ENCODE measurements around the gene DCAF4L1. TPM values are rescaled to one million over a fixed set of nuclear protein-coding genes. Genes with fewer than 3 reads are reported as not detected.

The DCAF4L1 gene
- total RNA-seq, 4 donors from 2014 or later: 0.21 to 0.56 (median 0.29) TPM; not detected in 1

- no peaks in the 10 kb centered on the region for H3K9me3 ChIP-seq
- H3K36me3 ChIP-seq: no peaks in the 10 kb centered on the region
- H3K27ac ChIP-seq: peak overlapping the region; percentile 80
- H3K4me1 ChIP-seq: peaks cover 24% of the 10 kb centered on the region
- DNase-seq (ENCODE audit: low spot score in 2 of 2): no peak
- 1% methylated on average over 12 of the region's 12 CpGs for WGBS
- TF ChIP-seq EP300 (IDR thresholded peaks at IDR 0.05) (peak; percentile 33), POLR2A (IDR thresholded peaks at IDR 0.05) (no peak)
- no peaks in the 10 kb centered on the region for H3K27me3 ChIP-seq
- peak overlapping the region; percentile 92 for H3K4me3 ChIP-seq
Measured at GRCh38 chr4:41989994-41990364, 8.4 kb downstream of the DCAF4L1 start.

- WGBS: 1% methylated on average over 27 of the region's 64 CpGs
- Histone ChIP-seq H3K4me1 (peaks cover 24% of the 10 kb centered on the region), H3K27me3 (no peaks in the 10 kb centered on the region), H3K36me3 (no peaks in the 10 kb centered on the region), H3K4me3 (peak within 1 kb of the TSS; percentile 92), H3K9me3 (no peaks in the 10 kb centered on the region), H3K27ac (peak within 1 kb of the TSS; percentile 80)
- peak; percentile 97 for DNase-seq (ENCODE audit: low spot score in 2 of 2)
- TF ChIP-seq EP300 (IDR thresholded peaks at IDR 0.05): no peak
- TF ChIP-seq POLR2A (IDR thresholded peaks at IDR 0.05): peak in 1 of 2 donors; percentile 88
- TF ChIP-seq POLR2AphosphoS5 (IDR thresholded peaks at IDR 0.05): peak; percentile 46 to 90 (median 65)
- TF ChIP-seq CTCF (IDR thresholded peaks at IDR 0.05): peak in 1 of 2 donors; percentile 42
Measured at GRCh38 chr4:41990365-41991111, 9.0 kb downstream of the DCAF4L1 start, which contains the start of gene SLC30A9. SLC30A9 (plus strand) TSS chr4:41990530; CDS start chr4:41990652, 122 bp downstream.

GRCh38 chr4:41991916-41992767 lies 10.6 kb downstream of the DCAF4L1 start:
- no peaks in the 10 kb centered on the region for H3K36me3 ChIP-seq
- TF ChIP-seq POLR2A (IDR thresholded peaks at IDR 0.05) (no peak), EP300 (IDR thresholded peaks at IDR 0.05) (no peak), CTCF (IDR thresholded peaks at IDR 0.05) (no peak), POLR2AphosphoS5 (IDR thresholded peaks at IDR 0.05) (no peak)
- WGBS: 91% methylated on average over 10 of the region's 10 CpGs
- no peaks in the 10 kb centered on the region for H3K9me3 ChIP-seq
- no peak overlapping the region for H3K27ac ChIP-seq
- H3K27me3 ChIP-seq: no peaks in the 10 kb centered on the region
- DNase-seq (ENCODE audit: low spot score in 2 of 2): no peak
- H3K4me3 ChIP-seq: peak overlapping the region; percentile 92
- H3K4me1 ChIP-seq: peaks cover 24% of the 10 kb centered on the region

- no peaks in the 10 kb centered on the region for H3K27me3 ChIP-seq
- no peaks in the 10 kb centered on the region for H3K9me3 ChIP-seq
- DNase-seq (ENCODE audit: low spot score in 2 of 2): no peak
- H3K4me1 ChIP-seq: peaks cover 24% of the 10 kb centered on the region
- no peak overlapping the region for H3K27ac ChIP-seq
- no peak for TF ChIP-seq CTCF (IDR thresholded peaks at IDR 0.05)
- TF ChIP-seq POLR2A (IDR thresholded peaks at IDR 0.05): no peak
- no peak for TF ChIP-seq POLR2AphosphoS5 (IDR thresholded peaks at IDR 0.05)
- no peak for TF ChIP-seq EP300 (IDR thresholded peaks at IDR 0.05)
- no peaks in the 10 kb centered on the region for H3K36me3 ChIP-seq
- 83% methylated on average over 4 of the region's 4 CpGs for WGBS
- no peak overlapping the region for H3K4me3 ChIP-seq
Measured at GRCh38 chr4:41992967-41993857, 11.7 kb downstream of the DCAF4L1 start.

GRCh38 chr4:41994461-41994985 lies 13.0 kb downstream of the DCAF4L1 start:
- 88% methylated on average over 3 of the region's 3 CpGs for WGBS
- DNase-seq (ENCODE audit: low spot score in 2 of 2): no peak

More at GRCh38 chr4:41994461-41994985, 13.0 kb downstream of the DCAF4L1 start:
- H3K9me3 ChIP-seq: no peaks in the 10 kb centered on the region
- TF ChIP-seq POLR2AphosphoS5 (IDR thresholded peaks at IDR 0.05) (no peak), CTCF (IDR thresholded peaks at IDR 0.05) (no peak), POLR2A (IDR thresholded peaks at IDR 0.05) (no peak), EP300 (IDR thresholded peaks at IDR 0.05) (no peak)
- H3K27me3 ChIP-seq: no peaks in the 10 kb centered on the region
- no peak overlapping the region for H3K27ac ChIP-seq
- no peak overlapping the region for H3K4me3 ChIP-seq
- no peaks in the 10 kb centered on the region for H3K36me3 ChIP-seq
- peaks cover 22% of the 10 kb centered on the region for H3K4me1 ChIP-seq
